Measurements from ENCODE around the gene PUDP. TPM values are rescaled to one million over a fixed set of nuclear protein-coding genes. Genes with fewer than 3 reads are reported as not detected.
A peak's percentile ranks its signal among the peaks of the same experiment; 100 is the strongest.
"Not testable (repeated sequence)": the region's sequence is repeated elsewhere in the genome, so short reads cannot be mapped to it uniquely, and the experiment has no call there.

The PUDP gene
- total RNA-seq, 2 donors from 2014 or later, result 4.3 to 14.1 TPM

DNA sequence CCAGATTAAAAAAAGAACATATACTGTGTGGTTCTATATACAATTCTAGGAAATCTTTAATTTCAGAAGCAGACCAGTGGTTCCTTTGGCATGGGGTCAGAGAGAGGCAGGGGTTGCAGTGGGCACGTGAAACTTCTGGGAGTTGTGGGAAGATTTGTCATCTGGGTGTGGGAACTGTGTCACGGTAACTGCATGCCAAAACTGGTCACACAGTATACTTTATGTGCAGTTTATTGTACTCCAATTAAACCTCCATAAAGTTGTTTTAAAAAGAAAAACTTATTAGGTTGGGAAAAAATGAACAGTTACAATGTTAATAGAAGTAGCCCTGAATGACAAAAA lies 27.1 kb downstream of the PUDP start:
- no peak for DNase-seq (ENCODE audit: low spot score in 2 of 2)
- Mint-ChIP-seq H3K9me3 (no peaks in the 10 kb centered on the region), H3K27ac (no peak overlapping the region), H3K36me3 (peaks cover 4 to 6% of the 10 kb centered on the region in 2 donors)
- no peak for ATAC-seq

- no peak for DNase-seq (ENCODE audit: low spot score in 2 of 2)
- Mint-ChIP-seq H3K36me3 (peaks cover 0 to 6% of the 10 kb centered on the region in 2 donors), H3K9me3 (no peaks in the 10 kb centered on the region), H3K27ac (no peak overlapping the region)
- ATAC-seq, result no peak
Observed at GRCh38 chrX:7119950-7120877, 27.7 kb downstream of the PUDP start.

DNA sequence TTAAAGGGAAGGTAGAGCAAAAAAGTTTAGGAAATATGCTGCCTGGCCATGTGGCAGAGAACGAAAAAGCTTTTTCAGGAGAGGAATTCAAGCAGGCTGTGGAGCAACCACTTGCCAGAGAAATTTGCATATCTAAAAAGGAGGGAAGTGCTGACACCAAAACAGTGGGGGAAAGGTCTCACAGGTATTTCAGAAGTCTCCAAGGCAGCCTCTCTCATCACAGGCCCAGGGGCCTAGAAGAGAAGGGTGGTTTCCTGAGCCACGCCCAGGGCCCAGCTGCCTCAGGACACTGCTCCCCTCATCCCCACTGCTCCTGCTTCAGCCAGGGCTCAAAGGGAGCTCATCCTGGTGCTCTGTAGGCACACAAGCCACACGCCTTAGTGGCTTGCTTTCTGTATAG lies 30.4 kb downstream of the PUDP start:
- ATAC-seq (no peak), DNase-seq (ENCODE audit: low spot score in 2 of 2) (no peak)
- no peak overlapping the region for H3K27ac Mint-ChIP-seq
- peaks cover 0 to 6% of the 10 kb centered on the region in 2 donors for H3K36me3 Mint-ChIP-seq
- H3K9me3 Mint-ChIP-seq, result no peaks in the 10 kb centered on the region

GRCh38 chrX:7116081-7116480 lies 31.9 kb downstream of the PUDP start:
- peaks cover 0 to 6% of the 10 kb centered on the region in 2 donors for H3K36me3 Mint-ChIP-seq
- H3K9me3 Mint-ChIP-seq, result no peaks in the 10 kb centered on the region
- H3K27ac Mint-ChIP-seq, result no peak overlapping the region
- DNase-seq (ENCODE audit: low spot score in 2 of 2), result no peak
- ATAC-seq, result no peak

DNA sequence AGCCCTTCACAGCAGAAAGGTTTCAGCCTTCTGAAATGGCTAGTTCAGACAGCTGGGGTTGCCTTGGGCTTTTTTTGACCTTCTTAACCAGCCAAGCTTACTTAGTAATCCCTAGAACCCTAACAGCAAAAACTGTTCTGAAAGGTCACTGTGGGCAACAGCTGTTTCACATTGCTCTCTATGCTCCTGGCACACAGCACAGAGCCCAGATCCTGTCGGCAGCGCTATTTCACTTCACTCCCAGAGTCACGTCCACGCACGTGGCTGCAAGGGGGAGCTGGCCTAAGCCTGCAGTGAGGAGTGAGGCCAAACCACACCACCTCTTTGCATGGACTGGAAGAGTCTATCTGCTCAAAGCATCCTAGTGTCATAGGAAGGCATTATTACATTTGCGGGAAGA lies 32.4 kb downstream of the PUDP start:
- Mint-ChIP-seq H3K27ac (no peak overlapping the region), H3K36me3 (peaks cover 0 to 6% of the 10 kb centered on the region in 2 donors), H3K9me3 (no peaks in the 10 kb centered on the region)
- DNase-seq (ENCODE audit: low spot score in 2 of 2) (no peak), ATAC-seq (no peak)

- Mint-ChIP-seq H3K27ac (no peak overlapping the region), H3K9me3 (no peaks in the 10 kb centered on the region), H3K36me3 (peaks cover 1 to 5% of the 10 kb centered on the region in 2 donors)
- DNase-seq (ENCODE audit: low spot score in 2 of 2) (no peak), ATAC-seq (no peak)
Observed at GRCh38 chrX:7112071-7112470, 35.9 kb downstream of the PUDP start.

GRCh38 chrX:7111518-7111917 lies 36.4 kb downstream of the PUDP start:
- Mint-ChIP-seq H3K9me3 (no peaks in the 10 kb centered on the region), H3K27ac (no peak overlapping the region), H3K36me3 (peaks cover 0 to 5% of the 10 kb centered on the region in 2 donors)
- no peak for ATAC-seq
- no peak for DNase-seq (ENCODE audit: low spot score in 2 of 2)

- Mint-ChIP-seq H3K36me3 (peaks cover 0 to 5% of the 10 kb centered on the region in 2 donors), H3K27ac (peak overlapping the region; percentile 37 to 74), H3K9me3 (no peaks in the 10 kb centered on the region)
- no peak for DNase-seq (ENCODE audit: low spot score in 2 of 2)
- peak in 1 of 2 donors; percentile 18 for ATAC-seq
Observed at GRCh38 chrX:7110821-7111276, 37.1 kb downstream of the PUDP start.

GRCh38 chrX:7109838-7110793 lies 37.8 kb downstream of the PUDP start:
- DNase-seq (ENCODE audit: low spot score in 2 of 2) (no peak), ATAC-seq (no peak)
- H3K36me3 Mint-ChIP-seq, result peaks cover 0 to 5% of the 10 kb centered on the region in 2 donors
- peak overlapping the region; percentile 37 to 74 for H3K27ac Mint-ChIP-seq
- no peaks in the 10 kb centered on the region for H3K9me3 Mint-ChIP-seq

- Mint-ChIP-seq H3K36me3 (peaks cover 0 to 5% of the 10 kb centered on the region in 2 donors), H3K9me3 (no peaks in the 10 kb centered on the region), H3K27ac (peak overlapping the region; percentile 25 to 94)
- DNase-seq (ENCODE audit: low spot score in 2 of 2) (no peak), ATAC-seq (no peak)
Observed at GRCh38 chrX:7109049-7109531, 38.9 kb downstream of the PUDP start.

DNA sequence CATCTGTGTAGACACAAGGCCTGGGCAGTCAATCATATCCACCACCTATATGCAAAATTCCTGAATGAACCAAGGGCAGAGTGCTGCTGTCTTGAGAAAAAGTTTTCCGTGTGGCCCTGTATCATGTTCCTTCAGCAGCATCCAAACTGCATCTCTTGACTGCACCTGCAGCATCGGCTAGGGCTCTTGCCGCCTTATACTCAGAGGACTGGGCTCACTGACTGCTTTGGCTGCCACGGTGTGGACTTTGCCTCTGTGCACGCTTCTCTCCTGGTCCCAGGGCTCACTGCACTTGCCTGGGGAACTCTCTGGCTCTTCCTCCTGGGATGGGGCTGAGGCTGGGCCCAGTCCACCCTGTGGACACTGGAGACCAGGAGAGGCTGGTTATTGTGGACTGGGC lies 39.9 kb downstream of the PUDP start:
- Mint-ChIP-seq H3K36me3 (peaks cover 5 to 11% of the 10 kb centered on the region in 2 donors), H3K9me3 (no peaks in the 10 kb centered on the region), H3K27ac (no peak overlapping the region)
- no peak for ATAC-seq
- no peak for DNase-seq (ENCODE audit: low spot score in 2 of 2)

- no peak overlapping the region for H3K27ac Mint-ChIP-seq
- no peaks in the 10 kb centered on the region for H3K9me3 Mint-ChIP-seq
- H3K36me3 Mint-ChIP-seq, result peaks cover 6 to 17% of the 10 kb centered on the region in 2 donors
- ATAC-seq, result no peak
- no peak for DNase-seq (ENCODE audit: low spot score in 2 of 2)
Observed at GRCh38 chrX:7106649-7107048, 41.3 kb downstream of the PUDP start.

DNA sequence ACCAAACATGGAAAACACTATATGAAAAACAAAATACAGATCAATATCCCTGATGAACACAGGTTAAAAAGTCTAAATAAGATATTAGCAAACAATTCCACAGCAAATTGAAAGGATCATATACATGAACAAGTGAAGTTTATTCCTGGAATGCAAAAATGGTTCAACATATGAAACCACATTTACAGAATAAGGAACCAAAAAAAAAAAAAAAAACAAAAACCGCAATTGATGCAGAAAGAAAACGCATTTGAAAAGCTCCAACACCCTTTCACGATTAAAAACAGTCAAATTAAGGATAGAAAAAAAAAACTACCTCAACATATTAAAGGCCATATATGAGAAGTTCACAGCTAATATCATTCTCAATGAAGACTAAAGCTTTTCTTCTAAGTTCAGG lies 45.8 kb downstream of the PUDP start:
- ATAC-seq (no peak), DNase-seq (ENCODE audit: low spot score in 2 of 2) (no peak)
- Mint-ChIP-seq H3K36me3 (peaks cover 6 to 16% of the 10 kb centered on the region in 2 donors), H3K27ac (no peak overlapping the region), H3K9me3 (no peaks in the 10 kb centered on the region)

GRCh38 chrX:7100022-7100421 lies 47.9 kb downstream of the PUDP start:
- DNase-seq (ENCODE audit: low spot score in 2 of 2), result no peak
- H3K9me3 Mint-ChIP-seq, result no peaks in the 10 kb centered on the region
- ATAC-seq, result no peak
- H3K36me3 Mint-ChIP-seq, result peaks cover 6 to 16% of the 10 kb centered on the region in 2 donors
- H3K27ac Mint-ChIP-seq, result no peak overlapping the region

DNA sequence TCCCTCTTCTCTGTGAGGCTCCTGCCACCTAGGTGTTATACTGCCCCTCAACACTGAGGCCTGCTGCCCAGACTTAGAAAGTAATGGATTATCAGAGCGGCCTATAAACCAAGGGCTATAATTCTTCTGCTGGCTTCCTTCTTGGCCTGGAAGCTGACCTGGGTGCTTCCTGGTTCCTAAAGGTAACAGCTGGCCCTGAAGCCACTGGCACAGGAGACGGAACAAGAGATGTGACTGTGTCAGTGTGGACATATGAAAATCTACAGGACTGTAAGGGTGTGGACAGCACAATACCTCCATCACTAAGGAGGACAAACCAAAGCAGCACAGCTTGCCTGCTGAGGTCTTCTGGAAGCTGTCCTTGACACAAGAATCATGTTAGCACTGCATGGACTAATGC lies 52.3 kb downstream of the PUDP start:
- ATAC-seq; H3K9me3 Mint-ChIP-seq; DNase-seq (ENCODE audit: low spot score in 2 of 2); H3K27ac Mint-ChIP-seq; H3K36me3 Mint-ChIP-seq: not testable (repeated sequence)

DNA sequence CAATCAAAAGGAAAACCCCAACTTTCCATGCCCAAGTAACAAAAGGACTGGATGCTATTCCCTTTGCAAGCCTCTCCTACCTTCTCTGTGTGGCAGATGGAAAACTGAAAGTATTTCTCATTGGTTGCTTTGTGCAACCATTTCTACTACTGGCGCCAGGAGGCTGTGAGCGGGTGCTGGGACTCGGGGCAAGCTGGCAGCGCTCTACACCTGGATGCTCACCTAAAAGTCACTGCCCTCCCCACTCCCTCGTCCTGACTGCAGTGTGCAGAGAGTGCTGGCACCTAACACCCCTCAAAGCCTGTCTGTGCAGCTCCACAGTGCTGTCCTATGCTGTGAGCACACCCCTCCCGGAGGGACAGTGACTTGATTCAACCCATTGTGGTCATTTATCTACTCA lies 54.6 kb downstream of the PUDP start:
- DNase-seq (ENCODE audit: low spot score in 2 of 2) (no peak), ATAC-seq (no peak)
- Mint-ChIP-seq H3K36me3 (peaks cover 0 to 4% of the 10 kb centered on the region in 2 donors), H3K27ac (no peak overlapping the region), H3K9me3 (no peaks in the 10 kb centered on the region)

GRCh38 chrX:7092543-7092942 lies 55.4 kb downstream of the PUDP start:
- H3K27ac Mint-ChIP-seq, result no peak overlapping the region
- no peaks in the 10 kb centered on the region for H3K9me3 Mint-ChIP-seq
- peaks cover 0 to 3% of the 10 kb centered on the region in 2 donors for H3K36me3 Mint-ChIP-seq
- no peak for DNase-seq (ENCODE audit: low spot score in 2 of 2)
- no peak for ATAC-seq
